ENCODE data around the gene SCARB2. TPM values are rescaled to one million over a fixed set of nuclear protein-coding genes. Genes with fewer than 3 reads are reported as not detected.

Gene SCARB2
- total and polyA plus RNA-seq, 2 donors (not counting 3 experiments of a cell fraction or from before 2014, with no cell fraction given): 75.2 to 116 TPM

DNA sequence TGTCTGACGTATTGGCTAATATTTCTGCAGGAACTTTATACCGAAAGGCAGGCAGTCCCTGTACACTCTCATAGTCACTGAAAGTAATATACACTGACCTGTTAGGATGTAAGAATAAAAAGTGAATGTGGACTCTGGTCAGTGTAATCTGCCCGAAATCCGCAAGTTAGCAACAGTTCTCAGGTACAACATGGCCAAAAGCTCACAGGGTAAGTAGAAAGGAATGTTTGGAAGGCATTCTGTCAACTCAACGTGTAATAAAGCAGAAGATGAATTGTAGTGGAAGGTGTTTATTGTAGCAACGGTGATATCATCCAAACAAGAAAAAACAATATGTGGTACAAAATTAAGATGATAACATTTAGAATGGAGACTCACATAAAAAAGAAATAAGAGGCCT lies 39.4 kb downstream of the SCARB2 start:
- no peaks in the 10 kb centered on the region for H3K9me1 ChIP-seq (replicated peaks; ENCODE audit: control insufficient read depth, extremely low read depth, insufficient read depth, low read length)
- H3K27me3 ChIP-seq (ENCODE audit: control insufficient read depth in 2 of 2, insufficient read depth in 2 of 2, low read length in 2 of 2): no peaks in the 10 kb centered on the region
- no peak overlapping the region for H3K4me3 ChIP-seq (replicated peaks in 1 of 3; ENCODE audit: insufficient read depth in 1 of 3, low read depth in 1 of 3, low read length in 3 of 3)
- no peak overlapping the region for H2AFZ ChIP-seq (ENCODE audit: low read depth, low read length)
- ChIA-PET POLR2A (interaction anchor here (0.5 kb wide), 1 partner anchor 462 kb away, joined by 3 read pairs; no protein-coding TSS in a partner anchor), CTCF (interaction anchor here (1.1 kb wide), 1 partner anchor 204 kb away, joined by 3 read pairs; no protein-coding TSS in a partner anchor)
- BruUV-seq (replicated peaks): no TSS peak
- no peak overlapping the region for H3K9ac ChIP-seq (replicated peaks; ENCODE audit: extremely low read depth, insufficient read depth, low read length)
- intact Hi-C loops (cut with micrococcal nuclease) (no loop called here), dilution Hi-C loops (cut with MboI; ENCODE audit: extremely low pct_ligation_motif_present, low sequenced_read_pairs) (no loop called here)
- no peak for FAIRE-seq
- H3K79me2 ChIP-seq (ENCODE audit: control insufficient read depth, insufficient read depth, low read length): no peaks in the 10 kb centered on the region
- peaks cover 4 to 15% of the 10 kb centered on the region in 2 experiments for H3K36me3 ChIP-seq (ENCODE audit: control insufficient read depth in 2 of 2, extremely low read depth in 1 of 2, insufficient read depth in 2 of 2, low read length in 2 of 2)
- H3K27ac ChIP-seq (ENCODE audit: insufficient read depth, low read depth, low read length): no peak overlapping the region
- no peak overlapping the region for H3K4me2 ChIP-seq (ENCODE audit: insufficient read depth, low read length)
- H3K9me3 ChIP-seq (replicated peaks; ENCODE audit: control insufficient read depth, insufficient read depth, low read length): no peaks in the 10 kb centered on the region
- no peak for TF ChIP-seq FOS (IDR thresholded peaks at IDR 0.05; ENCODE audit: borderline replicate concordance, insufficient read depth, low read length)
- DNase-seq (ENCODE audit: low read depth, low spot score): no peak
- H3K4me1 ChIP-seq (ENCODE audit: control insufficient read depth, extremely low read depth, insufficient read depth, low read length): peaks cover 4% of the 10 kb centered on the region
- H4K20me1 ChIP-seq (replicated peaks; ENCODE audit: control insufficient read depth, extremely low read depth, insufficient read depth, low read length): no peaks in the 10 kb centered on the region

DNA sequence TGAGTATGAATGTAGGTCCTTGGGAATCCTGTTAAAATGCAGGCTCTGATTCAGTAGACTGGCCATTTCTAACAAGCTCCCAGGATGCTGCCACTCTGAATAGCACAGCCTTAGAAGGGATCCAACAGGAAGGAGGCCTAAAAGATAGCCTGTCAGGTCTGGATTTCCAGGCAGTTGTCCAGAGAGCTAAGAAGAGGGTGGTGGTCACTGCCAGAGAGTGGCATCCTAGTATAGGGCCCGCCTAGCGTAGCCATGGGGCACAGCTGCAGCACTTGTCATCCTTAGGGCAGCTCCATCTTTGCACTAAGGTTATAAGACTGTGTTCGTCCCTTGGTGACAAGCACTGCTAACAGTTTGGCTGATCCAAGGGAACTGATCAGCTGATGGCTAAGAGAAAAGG lies 44.9 kb downstream of the SCARB2 start:
- no peak overlapping the region for H2AFZ ChIP-seq (ENCODE audit: low read depth, low read length)
- no peaks in the 10 kb centered on the region for H3K9me3 ChIP-seq (replicated peaks; ENCODE audit: control insufficient read depth, insufficient read depth, low read length)
- no TSS peak for BruUV-seq (replicated peaks)
- no peak overlapping the region for H3K4me2 ChIP-seq (ENCODE audit: insufficient read depth, low read length)
- no peaks in the 10 kb centered on the region for H3K4me1 ChIP-seq (ENCODE audit: control insufficient read depth, extremely low read depth, insufficient read depth, low read length)
- no peak overlapping the region for H3K9ac ChIP-seq (replicated peaks; ENCODE audit: extremely low read depth, insufficient read depth, low read length)
- no peak overlapping the region for H3K4me3 ChIP-seq (replicated peaks in 1 of 3; ENCODE audit: insufficient read depth in 1 of 3, low read depth in 1 of 3, low read length in 3 of 3)
- H3K79me2 ChIP-seq (ENCODE audit: control insufficient read depth, insufficient read depth, low read length): no peaks in the 10 kb centered on the region
- H3K36me3 ChIP-seq (ENCODE audit: control insufficient read depth in 2 of 2, extremely low read depth in 1 of 2, insufficient read depth in 2 of 2, low read length in 2 of 2): peaks cover 12 to 32% of the 10 kb centered on the region in 2 experiments
- H3K9me1 ChIP-seq (replicated peaks; ENCODE audit: control insufficient read depth, extremely low read depth, insufficient read depth, low read length): no peaks in the 10 kb centered on the region
- no peak for TF ChIP-seq JUN (IDR thresholded peaks at IDR 0.05; ENCODE audit: borderline replicate concordance, insufficient read depth, insufficient read length, low read depth)
- CTCF ChIA-PET: interaction anchor here (3.6 kb wide), 1 partner anchor 11 kb away, joined by 26 read pairs; no protein-coding TSS in a partner anchor
- no peaks in the 10 kb centered on the region for H3K27me3 ChIP-seq (ENCODE audit: control insufficient read depth in 2 of 2, insufficient read depth in 2 of 2, low read length in 2 of 2)
- DNase-seq (ENCODE audit: low read depth, low spot score) (no peak), FAIRE-seq (no peak)
- POLR2A ChIA-PET: no interaction called here
- H4K20me1 ChIP-seq (replicated peaks; ENCODE audit: control insufficient read depth, extremely low read depth, insufficient read depth, low read length): no peaks in the 10 kb centered on the region
- H3K27ac ChIP-seq (ENCODE audit: insufficient read depth, low read depth, low read length): no peak overlapping the region
- dilution Hi-C loops (cut with MboI; ENCODE audit: extremely low pct_ligation_motif_present, low sequenced_read_pairs) (no loop called here), intact Hi-C loops (cut with micrococcal nuclease) (no loop called here)
